HEK293T (cell line): ENCODE measurements around the gene EIPR1.

Experiments used
- ARNT ChIP-seq: fragments of 450-650 bp; IDR thresholded peaks from 2 replicates; pipeline ENCODE4 v1.6.1; 2017; ENCODE audit warnings: mild to moderate bottlenecking
- CTBP1 ChIP-seq: fragments of 450-650 bp; IDR thresholded peaks from 2 replicates; pipeline ENCODE4 v1.6.1; 2016; ENCODE audit warnings: borderline replicate concordance
- FOXA1 ChIP-seq: fragments of 450-650 bp; IDR thresholded peaks from 2 replicates; pipeline ENCODE4 v1.6.1; 2016; ENCODE audit warnings: mild to moderate bottlenecking
- L3MBTL2 ChIP-seq: fragments of 450-650 bp; conservative IDR thresholded peaks from 2 replicates; pipeline ENCODE4 v1.6.1; 2016; ENCODE audit warnings: mild to moderate bottlenecking

GRCh38 chr2:3266925-3267867 lies 110.4 kb downstream of the EIPR1 start:
- no peak for TF ChIP-seq L3MBTL2
- no peak for TF ChIP-seq FOXA1
- no peak for TF ChIP-seq CTBP1
- no peak for TF ChIP-seq ARNT
